Measurements from ENCODE around the gene PMPCB.

DNA sequence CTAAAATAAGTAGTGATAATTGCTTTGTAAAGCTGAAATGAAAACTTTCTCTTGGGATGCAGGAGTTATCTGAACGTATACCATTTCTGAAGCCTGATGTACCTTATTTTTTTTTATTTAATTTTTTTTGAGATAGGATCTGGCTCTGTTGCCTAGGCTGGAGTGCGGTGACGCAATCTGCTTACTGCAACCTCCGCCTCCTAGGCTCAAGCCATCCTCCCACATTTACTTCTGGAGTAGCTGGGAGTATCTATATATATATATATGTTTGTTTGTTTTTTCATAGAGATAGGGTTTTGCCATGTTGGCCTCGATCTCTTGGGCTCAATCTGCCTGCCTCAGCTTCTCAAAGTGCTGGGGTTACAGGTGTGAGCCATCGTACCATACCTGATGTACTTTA is 2.4 kb downstream of the PMPCB start:
- TF ChIP-seq POLR2A (IDR thresholded peaks at IDR 0.05) (no peak), CTCF (IDR thresholded peaks at IDR 0.05) (no peak), POLR2AphosphoS5 (IDR thresholded peaks at IDR 0.05) (no peak)

All from transverse colon (tissue), 4 donors.